Liver (tissue), 9 donors: ENCODE measurements around the gene RAB43. TPM values are rescaled to one million over a fixed set of nuclear protein-coding genes. Genes with fewer than 3 reads are reported as not detected.
"Not testable (repeated sequence)": the region's sequence is repeated elsewhere in the genome, so short reads cannot be mapped to it uniquely, and the experiment has no call there.

ENCODE experiments used
- DNase-seq: peaks from one replicate; pipeline ENCODE4 v3.0.0-alpha.2; 2017; ENCODE audit warnings: low spot score
- H3K27ac ChIP-seq, 2 donors: one replicate each; pipeline ENCODE4 v1.7.0; 2013; ENCODE audit warnings: inconsistent platforms in 2 of 2, low read length in 2 of 2, control low read depth in 1 of 2, low read depth in 1 of 2, mild to moderate bottlenecking in 1 of 2
- H3K27me3 ChIP-seq, 4 donors: one replicate each; pipeline versions ENCODE4 v1.6.1 to v1.7.0; 2013; ENCODE audit warnings: low read length in 3 of 4, inconsistent platforms in 1 of 4, mild to moderate bottlenecking in 1 of 4, moderate library complexity in 1 of 4; ENCODE audit not compliant: control insufficient read depth in 4 of 4, insufficient read depth in 4 of 4
- H3K36me3 ChIP-seq, 4 donors: one replicate each; pipeline versions ENCODE4 v1.6.1 to v1.7.0; 2013; ENCODE audit warnings: low read length in 3 of 4, mild to moderate bottlenecking in 3 of 4, low read depth in 1 of 4, moderate library complexity in 1 of 4; ENCODE audit not compliant: control insufficient read depth in 4 of 4, insufficient read depth in 3 of 4
- H3K4me1 ChIP-seq, 4 donors: one replicate each; pipeline versions ENCODE4 v1.6.1 to v1.7.0; 2013; ENCODE audit warnings: low read length in 3 of 4, mild to moderate bottlenecking in 3 of 4, moderate library complexity in 1 of 4; ENCODE audit not compliant: control insufficient read depth in 4 of 4, insufficient read depth in 4 of 4
- H3K4me3 ChIP-seq, 3 donors: one replicate each; pipeline versions ENCODE4 v1.6.1 to v1.7.0; 2013; ENCODE audit warnings: low read length in 3 of 3, control low read depth in 1 of 3, low read depth in 1 of 3, mild to moderate bottlenecking in 1 of 3
- H3K9ac ChIP-seq, 2 donors: one replicate each; pipeline ENCODE4 v1.7.0; 2013; ENCODE audit warnings: low read length in 2 of 2, mild to moderate bottlenecking in 2 of 2, moderate library complexity in 2 of 2, control low read depth in 1 of 2, low read depth in 1 of 2
- H3K9me3 ChIP-seq, 4 donors: one replicate each; pipeline versions ENCODE4 v1.6.1 to v1.7.0; 2013; ENCODE audit warnings: low read length in 3 of 4; ENCODE audit not compliant: control insufficient read depth in 4 of 4
- EGR1 ChIP-seq, 2 donors: IDR thresholded peaks; 2 replicates each; pipeline ENCODE4 v1.6.1; 2016 to 2018; ENCODE audit warnings: antibody characterized with exemption in 2 of 2, low read depth in 2 of 2
- FOXA1 ChIP-seq: IDR thresholded peaks from 2 replicates; pipeline ENCODE4 v1.6.1; 2016; ENCODE audit warnings: antibody characterized with exemption
- FOXA2 ChIP-seq: IDR thresholded peaks from 2 replicates; pipeline ENCODE4 v1.6.1; 2016; ENCODE audit warnings: antibody characterized with exemption
- GABPA ChIP-seq, 2 donors: IDR thresholded peaks in 1 of 2; conservative IDR thresholded peaks in 1 of 2; 2 replicates each; pipeline ENCODE4 v1.6.1; 2016; ENCODE audit warnings: antibody characterized with exemption in 2 of 2, mild to moderate bottlenecking in 1 of 2, moderate library complexity in 1 of 2
- HNF4G ChIP-seq: IDR thresholded peaks from 2 replicates; pipeline ENCODE4 v1.6.1; 2016; ENCODE audit warnings: antibody characterized with exemption
- JUND ChIP-seq, 2 donors: IDR thresholded peaks; 2 replicates each; pipeline ENCODE4 v1.6.1; 2016; ENCODE audit warnings: antibody characterized with exemption in 2 of 2
- RXRA ChIP-seq, 2 donors: IDR thresholded peaks; 2 replicates each; pipeline ENCODE4 v1.6.1; 2017 to 2018; ENCODE audit warnings: antibody characterized with exemption in 2 of 2, mild to moderate bottlenecking in 1 of 2
- SP1 ChIP-seq: IDR thresholded peaks from 2 replicates; pipeline ENCODE4 v1.6.1; 2018; ENCODE audit warnings: antibody characterized with exemption, mild to moderate bottlenecking
- TAF1 ChIP-seq: conservative IDR thresholded peaks from 2 replicates; pipeline ENCODE4 v1.6.1; 2016; ENCODE audit warnings: antibody characterized with exemption, mild to moderate bottlenecking
- YY1 ChIP-seq: IDR thresholded peaks from 2 replicates; pipeline ENCODE4 v1.6.1; 2016; ENCODE audit warnings: antibody characterized with exemption, mild to moderate bottlenecking
- WGBS: extraction: QIAGEN DNeasy Blood & Tissue Kit; methylation state at CpG from one replicate; pipeline ENCODE4 v1.1.7; 2013; 5-methylcytosine and 5-hydroxymethylcytosine counted together
- polyA plus RNA-seq, 2 donors: library from polyadenylated mRNA; stranded (reverse) in 1 of 2; unstranded in 1 of 2; fragments of 200-250 nt in 1 of 2; fragments of >200 nt in 1 of 2; fragmentation: Nextera tagmentation in 1 of 2; extraction: Ambion mirVana in 1 of 2; gene quantifications; one replicate each; pipeline versions ENCODE4 v1.2.1 to v1.2.3, GENCODE V29; 2013 to 2015
- total RNA-seq, 2 donors: library from RNA; depleted of rRNA; stranded (reverse); fragments of >200 nt; gene quantifications; one replicate each; pipeline ENCODE4 v1.2.3, GENCODE V29; 2014
- TF ChIP-seq, protein P1 (sequence below): IDR thresholded peaks from 2 replicates; pipeline ENCODE4 v1.6.1; 2016; ENCODE audit warnings: antibody characterized with exemption, mild to moderate bottlenecking
- TF ChIP-seq, protein P2 (sequence below): fragments of 150-350 bp; IDR thresholded peaks from 2 replicates; pipeline ENCODE4 v1.5.1; 2017; ENCODE audit warnings: improper control_type of control experiment, low read depth, low read length; ENCODE audit not compliant: missing input control
- TF ChIP-seq, protein P3 (sequence below): IDR thresholded peaks from 2 replicates; pipeline ENCODE4 v1.6.1; 2016; ENCODE audit warnings: antibody characterized with exemption
- TF ChIP-seq, protein P4 (sequence below): IDR thresholded peaks from 2 replicates; pipeline ENCODE4 v1.6.1; 2016; ENCODE audit warnings: antibody characterized with exemption
- donor health status: healthy.
- donor health status: healthy.
- donor health status: healthy.
- donor health status: healthy.
- donor health status: healthy.

The RAB43 gene
- total and polyA plus RNA-seq, 4 donors, result 13.4 to 58.1 (median 26.5) TPM

DNA sequence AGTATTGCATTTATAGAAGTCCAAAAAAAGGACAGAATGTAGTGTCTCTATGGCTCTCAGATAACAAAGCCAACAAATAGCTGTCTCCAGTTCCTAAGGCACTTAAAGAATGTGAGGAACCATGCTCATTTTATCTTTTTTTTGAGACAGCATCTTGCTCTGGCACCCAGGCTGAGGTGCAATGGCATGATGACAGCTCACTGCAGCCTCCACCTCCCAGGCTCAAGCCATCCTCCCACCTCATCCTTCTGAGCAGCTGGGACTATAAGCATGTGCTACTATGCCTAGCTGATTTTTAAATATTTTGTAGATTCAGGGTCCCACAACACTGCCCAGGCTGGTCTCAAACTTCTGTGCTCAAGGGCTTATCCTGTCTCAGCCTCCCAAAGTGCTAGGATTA, 23.2 kb upstream of the RAB43 start:
- no peaks in the 10 kb centered on the region for H3K9me3 ChIP-seq
- DNase-seq, result no peak
- TF ChIP-seq, protein P1, sequence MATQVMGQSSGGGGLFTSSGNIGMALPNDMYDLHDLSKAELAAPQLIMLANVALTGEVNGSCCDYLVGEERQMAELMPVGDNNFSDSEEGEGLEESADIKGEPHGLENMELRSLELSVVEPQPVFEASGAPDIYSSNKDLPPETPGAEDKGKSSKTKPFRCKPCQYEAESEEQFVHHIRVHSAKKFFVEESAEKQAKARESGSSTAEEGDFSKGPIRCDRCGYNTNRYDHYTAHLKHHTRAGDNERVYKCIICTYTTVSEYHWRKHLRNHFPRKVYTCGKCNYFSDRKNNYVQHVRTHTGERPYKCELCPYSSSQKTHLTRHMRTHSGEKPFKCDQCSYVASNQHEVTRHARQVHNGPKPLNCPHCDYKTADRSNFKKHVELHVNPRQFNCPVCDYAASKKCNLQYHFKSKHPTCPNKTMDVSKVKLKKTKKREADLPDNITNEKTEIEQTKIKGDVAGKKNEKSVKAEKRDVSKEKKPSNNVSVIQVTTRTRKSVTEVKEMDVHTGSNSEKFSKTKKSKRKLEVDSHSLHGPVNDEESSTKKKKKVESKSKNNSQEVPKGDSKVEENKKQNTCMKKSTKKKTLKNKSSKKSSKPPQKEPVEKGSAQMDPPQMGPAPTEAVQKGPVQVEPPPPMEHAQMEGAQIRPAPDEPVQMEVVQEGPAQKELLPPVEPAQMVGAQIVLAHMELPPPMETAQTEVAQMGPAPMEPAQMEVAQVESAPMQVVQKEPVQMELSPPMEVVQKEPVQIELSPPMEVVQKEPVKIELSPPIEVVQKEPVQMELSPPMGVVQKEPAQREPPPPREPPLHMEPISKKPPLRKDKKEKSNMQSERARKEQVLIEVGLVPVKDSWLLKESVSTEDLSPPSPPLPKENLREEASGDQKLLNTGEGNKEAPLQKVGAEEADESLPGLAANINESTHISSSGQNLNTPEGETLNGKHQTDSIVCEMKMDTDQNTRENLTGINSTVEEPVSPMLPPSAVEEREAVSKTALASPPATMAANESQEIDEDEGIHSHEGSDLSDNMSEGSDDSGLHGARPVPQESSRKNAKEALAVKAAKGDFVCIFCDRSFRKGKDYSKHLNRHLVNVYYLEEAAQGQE, result no peak
- TF ChIP-seq HNF4G, result no peak
- TF ChIP-seq, protein P2, sequence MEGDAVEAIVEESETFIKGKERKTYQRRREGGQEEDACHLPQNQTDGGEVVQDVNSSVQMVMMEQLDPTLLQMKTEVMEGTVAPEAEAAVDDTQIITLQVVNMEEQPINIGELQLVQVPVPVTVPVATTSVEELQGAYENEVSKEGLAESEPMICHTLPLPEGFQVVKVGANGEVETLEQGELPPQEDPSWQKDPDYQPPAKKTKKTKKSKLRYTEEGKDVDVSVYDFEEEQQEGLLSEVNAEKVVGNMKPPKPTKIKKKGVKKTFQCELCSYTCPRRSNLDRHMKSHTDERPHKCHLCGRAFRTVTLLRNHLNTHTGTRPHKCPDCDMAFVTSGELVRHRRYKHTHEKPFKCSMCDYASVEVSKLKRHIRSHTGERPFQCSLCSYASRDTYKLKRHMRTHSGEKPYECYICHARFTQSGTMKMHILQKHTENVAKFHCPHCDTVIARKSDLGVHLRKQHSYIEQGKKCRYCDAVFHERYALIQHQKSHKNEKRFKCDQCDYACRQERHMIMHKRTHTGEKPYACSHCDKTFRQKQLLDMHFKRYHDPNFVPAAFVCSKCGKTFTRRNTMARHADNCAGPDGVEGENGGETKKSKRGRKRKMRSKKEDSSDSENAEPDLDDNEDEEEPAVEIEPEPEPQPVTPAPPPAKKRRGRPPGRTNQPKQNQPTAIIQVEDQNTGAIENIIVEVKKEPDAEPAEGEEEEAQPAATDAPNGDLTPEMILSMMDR, result no peak
- TF ChIP-seq TAF1, result no peak
- H3K27ac ChIP-seq, result no peak overlapping the region
- H3K4me1 ChIP-seq, result peaks cover 0 to 2% (median 0%) of the 10 kb centered on the region in 4 donors
- no peaks in the 10 kb centered on the region for H3K27me3 ChIP-seq
- H3K36me3 ChIP-seq, result peaks cover 7 to 28% (median 23%) of the 10 kb centered on the region in 4 donors
- no peak overlapping the region for H3K9ac ChIP-seq
- H3K4me3 ChIP-seq, result no peak overlapping the region

DNA sequence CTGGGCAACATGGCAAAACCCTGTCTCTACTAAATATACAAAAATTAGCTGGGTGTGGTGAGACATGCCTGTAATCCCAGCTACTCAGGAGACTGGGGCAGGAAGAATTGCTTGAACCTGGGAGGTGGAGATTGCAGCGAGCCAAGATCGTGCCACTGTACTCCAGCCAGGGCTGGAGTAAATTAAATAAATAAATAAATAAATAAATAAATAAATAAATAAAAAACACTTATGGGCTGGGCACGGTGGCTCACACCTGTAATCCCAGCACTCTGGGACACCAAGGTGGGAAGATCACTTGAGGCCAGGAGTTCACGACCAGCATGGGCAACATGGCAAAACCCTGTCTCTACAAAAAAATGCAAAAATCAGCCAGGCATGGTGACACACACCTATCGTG, 19.4 kb upstream of the RAB43 start:
- not testable (repeated sequence) for H3K27me3 ChIP-seq, H3K4me3 ChIP-seq, H3K9ac ChIP-seq, DNase-seq, H3K4me1 ChIP-seq, H3K27ac ChIP-seq, H3K9me3 ChIP-seq
- 96% methylated on average over 5 of the region's 5 CpGs for WGBS
- peaks cover 10 to 33% (median 27%) of the 10 kb centered on the region in 4 donors for H3K36me3 ChIP-seq

DNA sequence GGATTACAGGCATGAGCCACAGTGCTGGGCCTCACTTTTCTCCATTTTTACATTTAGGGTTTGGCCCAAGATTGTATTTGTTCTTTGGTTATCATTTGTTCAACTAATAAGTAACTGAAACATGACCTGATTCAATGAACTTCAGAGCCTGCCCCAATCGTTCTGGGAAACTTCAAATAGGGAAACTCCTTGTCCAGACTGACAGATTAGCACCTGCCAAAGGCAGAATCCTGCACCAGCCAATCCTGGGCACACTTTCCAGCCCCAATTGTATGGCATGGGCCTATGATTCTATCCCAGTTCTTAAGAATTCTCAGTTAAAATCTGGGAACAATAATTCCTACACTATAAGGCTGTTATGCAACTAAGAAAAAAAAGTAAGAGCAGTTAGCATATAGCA, 18.3 kb upstream of the RAB43 start:
- Histone ChIP-seq H3K4me3 (no peak overlapping the region), H3K4me1 (peaks cover 0 to 2% (median 0%) of the 10 kb centered on the region in 4 donors), H3K9ac (no peak overlapping the region), H3K9me3 (no peaks in the 10 kb centered on the region), H3K36me3 (peaks cover 10 to 28% (median 19%) of the 10 kb centered on the region in 4 donors), H3K27ac (no peak overlapping the region), H3K27me3 (no peaks in the 10 kb centered on the region)
- WGBS, result 23% methylated on average over 1 of the region's 1 CpG
- no peak for DNase-seq
- no peak for TF ChIP-seq JUND (IDR thresholded peaks at IDR 0.05)
- TF ChIP-seq FOXA1, result no peak
- TF ChIP-seq, protein P3, sequence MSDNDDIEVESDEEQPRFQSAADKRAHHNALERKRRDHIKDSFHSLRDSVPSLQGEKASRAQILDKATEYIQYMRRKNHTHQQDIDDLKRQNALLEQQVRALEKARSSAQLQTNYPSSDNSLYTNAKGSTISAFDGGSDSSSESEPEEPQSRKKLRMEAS, result no peak
- no peak for TF ChIP-seq EGR1 (IDR thresholded peaks at IDR 0.05; ENCODE audit: low read depth in 2 of 2)
- no peak for TF ChIP-seq FOXA2
- no peak for TF ChIP-seq TAF1
- TF ChIP-seq SP1, result no peak
- TF ChIP-seq, protein P1, result no peak
- TF ChIP-seq HNF4G, result no peak
- TF ChIP-seq GABPA (IDR thresholded peaks at IDR 0.05 in 1 of 2, conservative IDR thresholded peaks at IDR 0.05 in 1 of 2), result no peak
- TF ChIP-seq RXRA (IDR thresholded peaks at IDR 0.05), result no peak
- no peak for TF ChIP-seq YY1
- TF ChIP-seq, protein P2, result no peak
- TF ChIP-seq, protein P4, sequence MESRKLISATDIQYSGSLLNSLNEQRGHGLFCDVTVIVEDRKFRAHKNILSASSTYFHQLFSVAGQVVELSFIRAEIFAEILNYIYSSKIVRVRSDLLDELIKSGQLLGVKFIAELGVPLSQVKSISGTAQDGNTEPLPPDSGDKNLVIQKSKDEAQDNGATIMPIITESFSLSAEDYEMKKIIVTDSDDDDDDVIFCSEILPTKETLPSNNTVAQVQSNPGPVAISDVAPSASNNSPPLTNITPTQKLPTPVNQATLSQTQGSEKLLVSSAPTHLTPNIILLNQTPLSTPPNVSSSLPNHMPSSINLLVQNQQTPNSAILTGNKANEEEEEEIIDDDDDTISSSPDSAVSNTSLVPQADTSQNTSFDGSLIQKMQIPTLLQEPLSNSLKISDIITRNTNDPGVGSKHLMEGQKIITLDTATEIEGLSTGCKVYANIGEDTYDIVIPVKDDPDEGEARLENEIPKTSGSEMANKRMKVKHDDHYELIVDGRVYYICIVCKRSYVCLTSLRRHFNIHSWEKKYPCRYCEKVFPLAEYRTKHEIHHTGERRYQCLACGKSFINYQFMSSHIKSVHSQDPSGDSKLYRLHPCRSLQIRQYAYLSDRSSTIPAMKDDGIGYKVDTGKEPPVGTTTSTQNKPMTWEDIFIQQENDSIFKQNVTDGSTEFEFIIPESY, result no peak
